Adrenal gland (tissue), 5 donors: ENCODE results near the gene EMILIN2.

Experiments used
- CTCF ChIP-seq, 6 experiments: fragments of 450-650 bp in 4 of 6; fragments of 200-600 bp in 2 of 6; sonication (generic) in 1 of 6; IDR thresholded peaks; 1 replicate in 5 of 6; 2 replicates in 1 of 6; pipeline versions ENCODE4 v1.5.1 to v1.8.0; 2016 to 2021; ENCODE audit warnings: antibody characterized with exemption in 6 of 6, mild to moderate bottlenecking in 2 of 6, moderate library complexity in 1 of 6
- POLR2A ChIP-seq, 2 donors: fragments of 450-650 bp; IDR thresholded peaks; one replicate each; pipeline ENCODE4 v1.6.1; 2017; ENCODE audit warnings: antibody characterized with exemption in 2 of 2, mild to moderate bottlenecking in 2 of 2, moderate library complexity in 1 of 2
- donor health status: DM: no; HTN: no; CAD: no.

GRCh38 chr18:2890606-2891005 is 43.8 kb downstream of the EMILIN2 start:
- no peak for TF ChIP-seq CTCF (IDR thresholded peaks at IDR 0.05)
- TF ChIP-seq POLR2A (IDR thresholded peaks at IDR 0.05): no peak
